GM18867 (cell line): ENCODE results near the gene TFB2M.
A peak's percentile ranks its signal among the peaks of the same experiment; 100 is the strongest.
"Not testable (repeated sequence)": the region's sequence is repeated elsewhere in the genome, so short reads cannot be mapped to it uniquely, and the experiment has no call there.

Experiments
- ATAC-seq: cut with Tn5 transposase; IDR thresholded peaks from one replicate; pipeline ENCODE4 v1.9.1; 2021; ENCODE audit warnings: mild to moderate bottlenecking, moderate library complexity; ENCODE audit not compliant: unreplicated experiment

TFB2M gene

DNA sequence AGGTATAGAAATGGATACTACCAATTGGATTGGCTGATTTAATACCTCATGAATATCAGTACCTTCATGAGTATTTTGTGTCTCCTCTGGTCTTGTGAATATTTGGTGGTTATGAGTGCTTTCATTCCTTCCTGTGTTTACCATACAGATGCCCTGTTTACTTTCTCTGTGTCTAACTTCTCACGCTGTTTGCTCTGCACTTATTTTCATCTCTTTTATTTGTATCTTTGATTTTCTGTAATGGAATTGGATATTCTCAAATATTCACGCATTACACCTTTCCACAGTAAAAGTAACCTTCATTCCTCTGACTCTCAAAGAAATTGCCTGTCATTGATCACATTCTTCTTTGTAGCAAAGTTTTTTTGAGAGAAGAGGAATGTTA lies 17.0 kb upstream of the TFB2M start:
- no peak for ATAC-seq

DNA sequence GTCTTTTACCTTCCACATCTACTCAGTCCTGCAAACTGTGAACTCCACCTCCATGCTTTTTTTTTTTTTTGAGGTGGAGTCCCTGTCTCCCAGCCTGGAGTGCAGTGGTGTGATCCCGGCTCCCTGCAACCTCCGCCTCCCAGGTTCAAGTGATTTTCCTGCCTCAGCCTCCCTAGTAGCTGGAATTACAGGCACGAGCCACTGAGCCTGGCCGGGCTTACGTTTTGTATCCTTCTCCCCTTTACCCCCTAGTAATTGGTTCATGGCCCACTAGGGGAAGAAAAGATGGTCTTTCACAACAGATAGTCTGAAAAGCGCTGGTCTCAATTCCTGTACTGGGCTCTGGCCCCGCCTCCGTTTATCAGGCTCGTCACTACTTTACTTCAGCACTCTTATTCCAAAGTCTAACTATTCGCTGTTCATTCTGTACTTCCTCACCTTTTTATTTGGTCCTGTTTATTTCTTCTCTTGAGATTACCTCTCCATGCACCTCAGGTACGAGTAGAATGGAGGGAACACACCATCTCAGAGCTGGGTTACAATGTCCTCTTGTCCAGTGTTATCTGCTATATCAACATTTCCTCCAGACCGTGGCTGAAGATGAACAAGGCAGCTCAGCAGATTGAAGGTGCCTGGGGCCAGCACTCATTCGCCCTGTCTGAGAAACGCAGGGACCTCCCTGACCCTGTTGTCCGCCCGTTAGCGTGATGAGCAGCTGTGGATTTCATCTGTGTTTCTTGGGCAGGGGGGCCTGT lies 16.4 kb upstream of the TFB2M start:
- ATAC-seq, result no peak

DNA sequence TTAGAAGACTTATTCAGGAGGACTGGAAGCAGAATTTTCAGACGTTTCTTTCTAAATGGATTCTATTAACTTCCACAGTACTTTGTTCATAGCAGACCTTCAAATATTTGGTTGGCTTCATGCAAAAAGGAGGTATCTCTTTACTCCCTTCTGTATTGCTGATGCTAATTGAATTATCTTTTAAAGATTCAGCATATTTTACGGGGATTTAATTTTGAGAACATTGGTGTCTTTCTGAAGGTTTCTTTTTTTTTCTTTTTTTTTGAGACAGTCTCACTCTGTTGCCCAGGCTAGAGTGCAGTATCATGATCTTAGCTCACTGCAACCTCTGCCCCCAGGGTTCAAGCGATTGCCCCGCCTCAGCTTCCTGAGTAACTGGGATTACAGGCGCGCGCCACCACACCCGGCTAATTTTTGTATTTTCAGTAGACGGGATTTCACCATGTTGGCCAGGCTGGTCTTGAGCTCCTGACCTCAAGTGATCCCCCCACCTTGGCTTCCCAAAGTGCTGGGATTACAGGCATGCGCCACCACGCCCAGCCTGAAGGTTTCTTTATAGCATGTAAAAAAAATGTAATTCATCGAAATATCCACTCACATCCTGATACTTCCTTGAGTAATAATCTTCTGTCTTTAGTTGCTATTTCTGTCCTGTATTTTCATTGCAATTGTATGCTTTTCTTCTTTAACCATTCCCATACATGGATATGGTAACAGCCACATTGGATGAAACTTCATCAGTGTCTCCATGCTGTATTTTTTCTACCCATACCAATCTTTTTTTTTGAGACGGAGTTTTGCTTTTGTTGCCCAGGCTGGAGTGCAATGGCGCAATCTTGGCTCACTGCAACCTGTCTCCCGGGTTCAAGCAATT lies 14.7 kb upstream of the TFB2M start:
- ATAC-seq, result no peak

DNA sequence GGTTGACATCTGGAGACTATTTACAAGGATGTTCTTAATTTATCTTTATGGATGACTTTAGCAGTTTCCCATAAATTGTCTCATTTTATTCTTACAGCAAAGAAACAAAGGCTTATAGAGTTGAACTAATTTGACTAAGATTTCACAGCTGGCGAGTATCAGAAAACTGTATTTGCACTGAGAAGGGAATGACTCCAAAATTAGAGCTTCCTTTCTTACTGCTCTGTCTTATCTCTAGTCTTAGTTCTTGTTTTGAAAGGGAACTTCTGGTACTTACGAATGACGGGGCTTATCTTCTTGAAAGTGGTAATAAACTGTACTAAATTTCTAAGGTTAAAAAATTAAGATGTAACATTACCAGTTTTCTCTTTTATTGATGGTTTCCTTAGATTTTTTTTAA lies 13.8 kb upstream of the TFB2M start:
- peak; percentile 87 for ATAC-seq

DNA sequence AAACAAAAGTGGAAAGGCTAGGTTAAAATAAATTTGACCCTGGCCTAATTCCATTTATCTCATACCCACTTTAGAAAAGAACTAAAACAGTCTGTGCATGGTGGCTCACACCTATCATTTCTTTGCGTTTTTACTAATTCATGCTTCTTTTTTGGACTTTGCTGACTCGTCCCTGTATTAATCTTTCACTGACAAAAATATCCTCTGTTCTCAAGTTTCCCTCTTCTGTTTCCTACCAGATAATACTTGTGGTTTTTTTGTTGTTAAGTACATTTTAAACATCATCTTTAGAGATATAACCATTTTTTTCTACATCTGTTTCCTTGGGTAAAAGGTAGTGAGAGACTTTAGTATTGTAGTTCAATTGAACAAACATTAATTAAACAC lies 11.7 kb upstream of the TFB2M start:
- no peak for ATAC-seq

DNA sequence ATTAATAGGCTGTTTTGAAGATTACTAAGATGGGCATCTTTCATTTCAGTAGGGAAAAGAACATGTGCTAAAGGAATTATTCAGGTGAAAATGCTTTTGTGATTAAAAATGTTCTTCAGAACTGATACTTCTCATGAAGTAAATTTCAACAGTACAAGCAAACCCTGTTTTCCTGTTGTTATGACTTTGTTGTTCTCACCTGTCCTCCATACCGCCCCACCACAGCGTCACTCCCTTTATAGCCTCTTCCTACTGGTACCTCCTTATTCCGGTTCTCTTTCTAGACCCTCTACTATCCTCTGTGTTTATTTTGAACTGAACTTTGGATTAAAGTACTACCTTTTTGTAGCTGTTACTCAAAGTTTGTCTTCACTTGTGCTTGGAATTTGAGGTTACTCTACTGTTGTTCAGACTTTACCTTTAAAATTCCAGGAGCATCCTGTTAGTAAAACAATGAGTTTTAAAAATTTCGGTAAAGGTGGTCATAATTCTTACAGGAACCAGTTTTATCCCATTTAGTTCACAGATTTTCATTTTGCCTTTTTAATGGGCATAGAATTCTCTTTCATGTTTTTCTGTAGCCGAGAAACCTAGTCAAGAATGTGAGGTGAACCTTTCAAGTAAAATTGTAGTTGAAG lies 11.1 kb upstream of the TFB2M start:
- ATAC-seq, result no peak

DNA sequence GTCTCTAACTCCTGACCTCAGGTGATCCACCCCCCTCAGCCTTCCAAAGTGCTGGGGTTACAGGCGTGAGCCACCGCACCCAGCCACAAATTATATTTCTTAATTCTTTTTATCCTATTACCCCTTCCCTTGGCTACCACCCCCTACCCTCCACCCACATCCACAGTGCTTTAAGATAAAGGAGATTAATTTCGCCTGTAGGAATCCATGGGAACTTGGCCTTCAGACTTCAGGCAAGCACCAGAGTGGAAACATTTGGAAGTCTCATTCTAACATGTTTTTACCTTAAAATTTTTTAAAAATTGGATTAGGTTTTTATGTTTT lies 10.6 kb upstream of the TFB2M start:
- ATAC-seq, result no peak

DNA sequence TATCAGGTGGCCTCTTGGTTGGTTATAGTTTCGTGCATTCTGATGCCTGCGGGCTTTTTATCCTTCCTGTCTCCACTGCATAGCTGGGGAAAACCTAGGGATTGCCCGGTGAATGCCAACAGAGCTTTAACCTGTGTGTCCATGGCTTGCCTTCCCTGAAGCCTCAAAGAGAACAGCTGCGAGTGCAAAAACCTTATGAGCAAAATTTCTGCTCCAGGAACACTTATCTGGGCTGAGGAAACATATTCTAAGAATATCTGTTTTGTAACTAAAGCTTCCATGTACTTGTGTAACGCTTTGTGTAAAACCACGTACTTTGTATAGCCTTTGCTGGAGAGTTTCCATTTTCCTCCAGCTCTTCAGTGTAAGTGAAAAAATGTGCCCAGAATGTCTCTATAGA lies 7.4 kb upstream of the TFB2M start:
- ATAC-seq, result no peak

DNA sequence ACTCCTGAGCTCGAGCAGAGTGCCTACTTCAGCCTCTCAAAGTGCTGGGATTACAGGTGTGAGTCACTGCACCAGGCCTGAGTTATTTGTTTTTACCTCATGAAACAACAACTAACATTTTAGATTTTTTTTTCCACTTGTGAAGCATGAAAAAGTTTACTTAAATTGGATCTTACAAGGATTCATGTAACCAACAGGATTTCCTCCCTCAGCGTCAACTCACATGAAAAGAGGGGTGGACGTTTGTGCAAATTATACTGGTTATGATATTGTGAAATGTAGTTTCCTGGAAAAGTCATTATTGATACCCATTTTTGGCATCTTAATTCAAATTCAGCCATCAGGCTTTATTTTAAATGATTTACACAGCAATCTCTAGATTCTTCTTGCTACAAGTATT lies 6.7 kb upstream of the TFB2M start:
- ATAC-seq, result no peak

DNA sequence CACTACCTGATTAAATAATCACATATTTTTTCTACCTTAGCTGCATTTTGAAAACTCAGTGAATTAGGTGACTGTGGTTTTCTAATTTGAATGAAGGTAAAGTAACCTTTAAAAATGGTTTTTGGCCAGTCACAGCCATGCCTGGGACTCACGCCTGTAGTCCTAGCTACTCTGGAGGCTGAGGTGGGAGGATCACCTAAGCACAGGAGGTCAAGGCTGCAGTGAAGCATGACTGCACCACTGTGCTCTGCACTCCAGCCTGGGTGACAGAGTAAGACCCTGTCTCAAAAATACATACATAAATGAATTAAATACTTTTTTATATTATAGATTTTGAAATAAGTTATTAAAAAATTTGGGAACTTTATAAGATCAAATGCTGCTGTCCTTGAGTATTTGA lies 5.9 kb upstream of the TFB2M start:
- ATAC-seq, result no peak

DNA sequence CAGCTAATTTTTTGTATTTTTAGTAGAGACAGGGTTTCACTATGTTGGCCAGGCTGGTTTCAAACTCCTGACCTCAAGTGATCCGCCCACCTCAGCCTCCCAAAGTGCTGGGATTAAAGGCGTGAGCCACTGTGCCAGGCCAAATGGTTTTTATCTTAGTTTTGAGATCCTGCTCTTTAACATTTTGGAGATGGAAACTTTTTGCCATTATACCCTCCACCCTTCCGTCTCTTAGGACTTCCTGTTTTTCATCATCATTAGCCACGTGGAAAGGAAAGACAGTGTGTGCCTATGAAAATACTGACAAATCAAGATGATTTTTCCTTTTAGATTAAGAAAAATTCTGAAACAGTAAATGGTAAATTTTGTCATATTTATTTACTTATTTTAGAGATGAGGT lies 5.2 kb upstream of the TFB2M start:
- ATAC-seq, result not testable (repeated sequence)

DNA sequence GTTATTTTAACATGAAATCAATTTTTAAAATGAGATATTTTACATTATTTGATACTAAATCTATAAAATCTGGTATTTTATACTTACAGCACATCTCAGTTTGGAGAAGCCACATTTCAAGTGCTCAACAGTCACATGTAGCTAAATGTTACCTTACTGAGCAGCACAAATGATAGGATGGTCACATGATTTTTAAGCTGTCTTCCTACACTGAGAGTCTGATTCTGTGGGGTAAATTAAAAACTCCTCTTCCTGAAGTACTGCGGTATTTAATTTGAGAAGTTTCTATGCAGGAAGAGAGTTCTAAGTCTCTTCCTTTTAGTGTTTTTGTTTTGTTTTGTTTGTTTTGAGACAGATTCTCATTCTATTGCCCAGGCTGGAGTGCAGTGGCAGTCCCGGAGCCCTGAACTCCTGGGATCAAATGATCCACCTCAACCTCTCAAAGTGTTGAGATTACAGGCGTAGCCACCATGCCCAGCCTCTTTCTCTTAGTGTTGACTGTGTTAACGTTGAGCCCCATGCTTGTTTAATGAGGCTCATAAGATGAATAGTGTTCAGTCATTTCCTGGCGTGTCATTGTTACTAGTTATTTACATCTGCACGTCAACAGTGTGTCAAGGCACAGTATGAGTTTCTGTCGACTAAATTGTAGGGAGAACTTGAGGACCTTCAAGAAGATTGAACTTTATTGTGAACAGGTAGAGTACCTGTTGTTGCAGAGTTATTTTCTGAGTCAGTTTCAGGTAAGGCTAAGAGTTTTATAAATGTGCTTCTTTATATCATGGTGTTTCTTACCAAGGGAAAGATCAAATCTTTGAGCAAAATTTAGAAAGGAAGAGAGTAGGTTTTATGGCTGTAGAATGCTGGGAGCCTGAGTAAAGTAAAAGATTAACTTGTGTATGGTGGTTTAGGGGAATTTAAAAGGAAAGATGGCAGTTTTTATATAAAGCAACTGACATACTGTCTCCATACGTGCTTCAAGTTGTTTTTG lies 3.5 kb upstream of the TFB2M start:
- no peak for ATAC-seq

DNA sequence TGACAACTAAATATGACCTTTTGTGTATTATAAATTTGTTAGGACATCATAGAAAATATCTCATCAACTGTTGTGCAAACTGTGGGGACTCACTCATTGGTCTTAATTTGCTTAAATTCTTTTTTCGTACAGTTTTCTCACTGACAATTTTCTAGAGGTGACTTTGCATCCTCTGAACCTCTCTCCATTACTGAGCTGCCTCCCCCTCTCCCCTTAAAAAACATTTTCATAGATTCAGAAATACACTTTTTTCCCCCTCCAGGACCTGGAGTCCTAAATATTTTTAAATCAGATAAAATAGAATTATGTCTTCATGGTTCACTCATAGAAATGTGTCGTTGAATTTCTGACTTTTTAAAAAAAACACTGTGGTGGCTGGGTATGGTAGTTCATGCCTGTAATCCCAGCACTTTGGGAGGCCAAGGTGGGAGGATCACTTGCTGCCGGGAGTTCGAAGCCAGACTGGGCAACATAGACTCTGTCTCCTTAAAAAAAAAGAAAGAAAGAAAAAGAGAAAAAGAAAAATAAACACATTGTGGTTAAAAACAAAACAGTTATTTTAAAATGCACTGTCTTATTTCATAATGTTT lies 1.7 kb upstream of the TFB2M start:
- ATAC-seq, result no peak

DNA sequence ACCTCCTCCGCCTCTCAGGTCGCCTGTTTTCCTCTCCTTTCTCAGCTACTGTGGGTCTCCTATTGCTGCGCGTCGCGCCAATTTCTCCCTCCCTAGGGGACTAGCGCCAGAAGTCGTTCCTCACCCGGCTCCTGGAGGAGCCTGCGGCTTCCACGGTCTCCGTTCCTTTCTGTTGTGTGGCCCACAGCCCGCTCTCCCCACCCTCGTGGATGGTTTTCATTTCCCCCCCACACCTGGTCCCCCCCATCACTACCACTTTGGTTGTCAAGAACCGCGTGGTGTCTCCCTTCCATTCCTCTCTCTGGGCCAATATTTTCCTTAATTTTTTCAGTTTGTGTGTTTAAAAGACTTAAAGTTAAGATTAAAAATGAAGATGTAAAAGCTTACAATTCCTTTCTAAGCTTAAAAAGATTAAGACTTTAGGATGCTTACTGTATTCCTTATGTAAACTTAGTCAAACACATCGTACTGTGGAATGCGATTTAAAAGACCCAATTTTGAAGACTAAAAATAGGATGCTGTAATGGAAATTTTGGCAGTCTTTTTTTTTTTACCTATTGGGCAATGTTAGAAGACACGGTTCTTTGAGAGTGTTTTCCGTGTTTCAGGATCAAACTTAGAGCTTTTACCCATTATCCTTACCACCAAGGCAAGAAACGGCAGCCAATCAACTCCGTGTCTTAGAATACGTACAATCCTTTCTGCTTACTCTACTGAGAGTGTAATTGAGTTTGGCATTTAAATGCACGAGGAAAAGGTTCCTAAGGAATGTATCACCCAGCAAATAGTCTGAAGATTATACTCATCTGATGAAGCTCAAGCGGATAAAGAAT lies 968 bp upstream of the TFB2M start:
- peak; percentile 22 for ATAC-seq

DNA sequence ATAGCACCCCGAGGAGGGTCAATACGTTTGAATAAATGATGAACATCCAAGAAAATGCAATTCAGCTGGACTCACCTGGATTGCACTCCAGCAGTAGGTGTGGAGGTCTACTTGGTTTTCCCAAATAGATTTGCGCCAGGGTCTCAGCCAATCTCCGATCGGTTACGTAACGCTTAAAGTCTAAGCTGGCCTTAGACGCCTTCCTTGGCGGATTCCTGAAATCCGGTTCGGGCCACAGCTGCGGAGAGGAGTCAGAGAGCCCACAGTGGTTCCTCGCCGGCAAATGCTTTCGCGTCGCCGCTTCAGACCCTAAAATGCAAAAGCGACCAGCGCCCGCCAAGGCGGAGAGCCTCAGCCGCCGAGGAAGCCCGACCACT lies 322 bp downstream of the TFB2M start:
- ATAC-seq, result peak; percentile 1

DNA sequence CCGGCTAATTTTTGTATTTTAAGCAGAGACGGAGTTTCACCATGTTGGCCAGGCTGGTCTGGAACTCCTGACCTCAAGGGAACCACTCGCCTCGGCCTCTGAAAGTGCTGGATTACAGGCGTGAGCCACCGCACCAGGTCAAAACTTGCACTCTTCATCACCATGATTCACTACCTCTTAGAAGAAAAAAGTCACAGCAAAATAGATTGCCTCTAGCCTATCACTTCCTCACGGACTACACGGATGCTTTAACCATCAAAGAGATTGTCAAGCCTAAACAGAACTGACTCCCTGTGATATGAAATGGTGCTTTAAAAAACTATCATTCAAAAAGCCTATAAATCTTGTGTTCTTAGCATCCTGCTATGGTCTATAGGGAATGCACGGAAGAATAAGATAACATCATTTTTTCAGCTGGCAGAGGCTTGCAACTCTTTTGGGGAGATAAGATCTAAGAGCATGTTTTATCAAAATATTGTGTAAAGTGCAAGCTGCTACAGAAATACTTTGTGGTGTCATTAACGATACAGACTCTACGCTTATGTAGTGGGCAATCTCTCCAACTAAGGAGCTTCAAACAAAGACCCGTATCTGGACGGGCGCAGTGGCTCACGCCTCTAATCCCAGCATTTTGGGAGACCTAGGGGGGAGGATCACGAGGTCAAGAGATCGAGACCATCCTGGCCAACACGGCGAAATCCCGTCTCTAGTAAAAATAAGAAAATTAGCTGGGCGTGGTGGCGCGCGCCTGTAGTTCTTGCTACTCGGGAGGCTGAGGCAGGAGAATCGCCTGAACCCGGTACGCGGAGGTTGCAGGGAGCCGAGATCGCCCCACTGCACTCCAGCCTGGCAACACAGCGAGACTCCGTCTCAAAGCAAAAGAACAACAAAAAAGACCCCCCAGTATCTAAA lies 966 bp downstream of the TFB2M start:
- no peak for ATAC-seq

DNA sequence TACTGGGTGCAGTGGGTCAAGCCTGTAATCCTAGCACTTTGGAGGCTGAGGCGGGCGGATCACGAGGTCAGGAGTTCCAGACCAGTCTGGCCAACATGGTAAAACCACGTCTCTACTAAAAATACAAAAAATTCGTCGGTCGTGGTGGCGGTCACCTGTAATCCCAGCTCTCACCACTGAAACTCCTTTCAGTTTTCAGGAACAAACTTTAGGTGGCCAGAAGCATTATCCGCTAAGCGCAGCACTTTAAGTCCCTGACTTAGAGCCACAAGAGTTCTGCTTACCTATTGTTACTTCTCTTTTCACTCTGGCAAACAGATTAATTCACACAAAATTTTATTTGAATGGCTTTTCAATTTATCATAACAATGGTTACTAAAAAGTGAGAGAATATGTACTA lies 5.2 kb downstream of the TFB2M start:
- ATAC-seq, result not testable (repeated sequence)

DNA sequence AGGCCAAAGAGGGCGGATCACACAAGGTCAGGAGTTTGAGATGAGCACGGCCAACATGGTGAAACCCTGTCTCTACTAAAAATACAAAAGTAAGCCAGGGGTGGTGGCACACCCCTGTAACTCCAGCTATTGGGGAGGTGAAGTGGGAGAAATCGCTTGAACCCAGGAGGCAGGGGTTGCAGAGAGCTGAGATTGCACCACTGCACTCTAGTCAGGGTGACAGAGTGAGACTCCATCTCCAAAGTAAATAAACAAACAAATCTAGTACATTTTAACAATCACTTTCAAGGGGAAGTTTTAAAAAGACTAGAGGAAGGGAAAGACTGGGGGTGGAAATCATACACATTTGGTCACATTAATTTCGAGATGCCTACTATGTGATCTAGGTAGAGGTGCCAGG lies 6.8 kb downstream of the TFB2M start:
- ATAC-seq, result no peak

DNA sequence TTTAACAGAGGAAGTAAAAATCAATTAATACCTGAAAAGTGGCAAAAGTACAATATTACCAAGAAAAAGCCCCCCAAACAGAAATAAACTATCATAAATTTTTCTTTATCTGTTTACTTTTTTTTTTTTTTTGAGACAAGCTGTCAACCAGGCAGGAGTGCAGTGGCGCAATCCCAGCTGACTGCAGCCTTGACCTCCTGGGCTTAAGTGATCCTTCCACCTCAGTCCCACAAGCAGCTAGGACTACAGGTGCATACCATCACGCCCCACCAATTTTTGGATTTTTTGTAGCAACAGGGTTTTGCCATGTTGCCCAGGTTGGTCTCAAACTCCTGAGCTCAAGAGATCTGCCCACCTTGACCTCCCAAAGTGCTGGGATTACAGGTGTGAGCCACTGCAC lies 8.0 kb downstream of the TFB2M start:
- ATAC-seq, result no peak
